ENCODE measurements around the gene DNM2. TPM values are rescaled to one million over a fixed set of nuclear protein-coding genes. Genes with fewer than 3 reads are reported as not detected.

Gene DNM2
- total and polyA plus RNA-seq, 2 of the 13 experiments (the other 11 are each of a cell fraction or from before 2014, with no cell fraction given), result 41.7 to 59.8 TPM

DNA sequence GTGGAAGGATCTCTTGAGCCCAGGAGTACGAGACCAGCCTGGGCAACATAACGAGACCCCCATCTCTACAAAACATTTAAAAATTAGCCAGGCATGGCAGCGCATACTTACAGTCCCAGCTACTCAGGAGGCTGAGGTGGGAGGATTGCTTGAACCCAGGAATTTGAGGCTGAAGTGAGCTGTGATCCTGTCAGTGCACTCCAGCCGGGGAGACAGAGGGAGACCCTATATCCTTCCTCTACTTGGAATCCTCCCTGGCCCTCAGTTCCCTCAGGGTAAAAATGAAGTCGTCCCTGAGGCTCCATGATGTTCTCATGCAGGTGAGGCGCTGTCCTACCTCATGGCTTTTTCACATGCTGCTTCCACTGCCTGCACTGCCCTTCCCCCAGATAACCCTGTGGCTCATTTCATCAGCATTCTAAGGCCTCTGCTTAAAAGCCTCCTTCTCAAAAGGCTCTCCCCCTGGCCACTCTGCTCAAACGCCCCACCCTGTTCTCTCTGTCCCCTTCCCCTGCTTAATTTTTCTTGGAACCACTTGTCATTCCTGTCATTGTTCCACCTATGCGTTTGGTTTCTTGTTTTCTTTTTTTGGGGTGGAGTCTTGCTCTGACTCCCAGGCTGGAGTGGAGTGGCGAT lies 19.2 kb downstream of the DNM2 start:
- FAIRE-seq (no peak), DNase-seq (ENCODE audit: low spot score) (no peak), ATAC-seq (no peak)
- Histone ChIP-seq H3K27me3 (ENCODE audit: control insufficient read depth in 1 of 2, insufficient read depth in 2 of 2, low read length in 2 of 2) (no peaks in the 10 kb centered on the region), H3K4me3 (replicated peaks in 1 of 3; ENCODE audit: insufficient read depth in 1 of 3, low read depth in 2 of 3, low read length in 3 of 3) (no peak overlapping the region), H3K4me2 (ENCODE audit: low read depth, low read length) (no peak overlapping the region), H4K20me1 (ENCODE audit: insufficient read depth, low read length) (no peaks in the 10 kb centered on the region; the same call in 1 of the 2 replicates), H3K9me3 (ENCODE audit: low read length) (no peaks in the 10 kb centered on the region), H3K27ac (ENCODE audit: extremely low read length, insufficient read depth, low read length) (no peak overlapping the region), H3K36me3 (replicated peaks in 1 of 2; ENCODE audit: control insufficient read depth in 1 of 2, insufficient read depth in 2 of 2, low read length in 2 of 2) (0 out of 5 replicates have a peak, but pooled peaks cover 1 to 12% of the 10 kb centered on the region in 2 experiments), H3K9ac (ENCODE audit: insufficient read depth, low read depth, low read length) (no peak overlapping the region), H3K79me2 (ENCODE audit: insufficient read depth, low read length) (peaks cover 73% of the 10 kb centered on the region), H3K4me1 (ENCODE audit: insufficient read depth, low read length) (peaks cover 23% of the 10 kb centered on the region), H2AFZ (ENCODE audit: low read length) (no peak overlapping the region)
- intact Hi-C loops (cut with micrococcal nuclease; ENCODE audit: unreplicated experiment), result no loop called here
- 93% methylated on average over 8 of the region's 9 CpGs for WGBS (ENCODE audit: low lambda C conversion rate)
- POLR2A ChIA-PET, result no interaction called here
- in situ Hi-C loops (cut with HindIII; ENCODE audit: extremely low pct_ligation_motif_present, low pct_unique_long_range_greater_than_20kb), result no loop called here
- no TSS peak for BruUV-seq (replicated peaks)
- TF ChIP-seq ZFP36L2 (CRISPR knock-in tag; IDR thresholded peaks at IDR 0.05), result no peak
- TF ChIP-seq, protein P1, sequence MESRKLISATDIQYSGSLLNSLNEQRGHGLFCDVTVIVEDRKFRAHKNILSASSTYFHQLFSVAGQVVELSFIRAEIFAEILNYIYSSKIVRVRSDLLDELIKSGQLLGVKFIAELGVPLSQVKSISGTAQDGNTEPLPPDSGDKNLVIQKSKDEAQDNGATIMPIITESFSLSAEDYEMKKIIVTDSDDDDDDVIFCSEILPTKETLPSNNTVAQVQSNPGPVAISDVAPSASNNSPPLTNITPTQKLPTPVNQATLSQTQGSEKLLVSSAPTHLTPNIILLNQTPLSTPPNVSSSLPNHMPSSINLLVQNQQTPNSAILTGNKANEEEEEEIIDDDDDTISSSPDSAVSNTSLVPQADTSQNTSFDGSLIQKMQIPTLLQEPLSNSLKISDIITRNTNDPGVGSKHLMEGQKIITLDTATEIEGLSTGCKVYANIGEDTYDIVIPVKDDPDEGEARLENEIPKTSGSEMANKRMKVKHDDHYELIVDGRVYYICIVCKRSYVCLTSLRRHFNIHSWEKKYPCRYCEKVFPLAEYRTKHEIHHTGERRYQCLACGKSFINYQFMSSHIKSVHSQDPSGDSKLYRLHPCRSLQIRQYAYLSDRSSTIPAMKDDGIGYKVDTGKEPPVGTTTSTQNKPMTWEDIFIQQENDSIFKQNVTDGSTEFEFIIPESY (CRISPR knock-in tag; IDR thresholded peaks at IDR 0.05), result no peak
- TF ChIP-seq, protein P2, sequence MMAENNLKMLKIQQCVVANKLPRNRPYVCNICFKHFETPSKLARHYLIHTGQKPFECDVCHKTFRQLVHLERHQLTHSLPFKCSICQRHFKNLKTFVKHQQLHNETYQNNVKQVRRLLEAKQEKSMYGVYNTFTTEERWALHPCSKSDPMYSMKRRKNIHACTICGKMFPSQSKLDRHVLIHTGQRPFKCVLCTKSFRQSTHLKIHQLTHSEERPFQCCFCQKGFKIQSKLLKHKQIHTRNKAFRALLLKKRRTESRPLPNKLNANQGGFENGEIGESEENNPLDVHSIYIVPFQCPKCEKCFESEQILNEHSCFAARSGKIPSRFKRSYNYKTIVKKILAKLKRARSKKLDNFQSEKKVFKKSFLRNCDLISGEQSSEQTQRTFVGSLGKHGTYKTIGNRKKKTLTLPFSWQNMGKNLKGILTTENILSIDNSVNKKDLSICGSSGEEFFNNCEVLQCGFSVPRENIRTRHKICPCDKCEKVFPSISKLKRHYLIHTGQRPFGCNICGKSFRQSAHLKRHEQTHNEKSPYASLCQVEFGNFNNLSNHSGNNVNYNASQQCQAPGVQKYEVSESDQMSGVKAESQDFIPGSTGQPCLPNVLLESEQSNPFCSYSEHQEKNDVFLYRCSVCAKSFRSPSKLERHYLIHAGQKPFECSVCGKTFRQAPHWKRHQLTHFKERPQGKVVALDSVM (CRISPR knock-in tag; IDR thresholded peaks at IDR 0.05), result peak; percentile 31; the same call in 1 of the 2 replicates
- CTCF ChIA-PET (ENCODE audit: low intra/inter-chr PET ratio, low total read pairs), result no interaction called here

Data from HepG2 (cell line).